Mesothelial cell of epicardium (in vitro differentiated cells): ENCODE measurements around the gene STAP2. TPM values are rescaled to one million over a fixed set of nuclear protein-coding genes. Genes with fewer than 3 reads are reported as not detected.

Source experiments
- DNase-seq, 2 experiments: peaks; one replicate each; pipeline ENCODE4 v3.0.0; 2021; ENCODE audit warnings: low spot score in 2 of 2; ENCODE audit not compliant: unreplicated experiment in 2 of 2
- H3K27ac Mint-ChIP-seq: 2 replicates; pipeline ENCODE4 v1.8.0; 2021; ENCODE audit warnings: mixed read lengths
- H3K27me3 Mint-ChIP-seq: 2 replicates; pipeline ENCODE4 v1.8.0; 2021; ENCODE audit warnings: low read depth, mixed read lengths
- H3K36me3 Mint-ChIP-seq: 2 replicates; pipeline ENCODE4 v1.8.0; 2021; ENCODE audit warnings: mixed read lengths
- H3K4me1 Mint-ChIP-seq: 2 replicates; pipeline ENCODE4 v1.8.0; 2021; ENCODE audit warnings: mixed read lengths
- H3K4me3 Mint-ChIP-seq: 2 replicates; pipeline ENCODE4 v1.8.0; 2021; ENCODE audit warnings: mild to moderate bottlenecking, moderate library complexity, mixed read lengths
- H3K9me3 Mint-ChIP-seq: 2 replicates; pipeline ENCODE4 v1.8.0; 2021; ENCODE audit warnings: mixed read lengths
- CTCF ChIP-seq: fragments of 200-600 bp; sonication (generic); IDR thresholded peaks from one replicate; pipeline ENCODE4 v1.5.0; 2021; ENCODE audit warnings: antibody characterized with exemption; ENCODE audit not compliant: unreplicated experiment
- total RNA-seq: library from RNA; stranded (reverse); gene quantifications from 3 replicates; pipeline ENCODE4 v1.2.1, GENCODE V29; 2021

Gene STAP2
- total RNA-seq, 1 donor from 2014 or later: 74.0 TPM

- DNase-seq: no peak
- Mint-ChIP-seq H3K4me3 (no peak overlapping the region), H3K9me3 (no peaks in the 10 kb centered on the region), H3K27me3 (peaks cover 2% of the 10 kb centered on the region), H3K27ac (no peak overlapping the region), H3K36me3 (peaks cover 16% of the 10 kb centered on the region), H3K4me1 (peaks cover 5% of the 10 kb centered on the region)
- no peak for TF ChIP-seq CTCF
Measured at GRCh38 chr19:4347521-4347920, 8.9 kb upstream of the STAP2 start.

GRCh38 chr19:4346020-4346383 lies 7.4 kb upstream of the STAP2 start:
- H3K27me3 Mint-ChIP-seq: peaks cover 2% of the 10 kb centered on the region
- no peak for TF ChIP-seq CTCF
- no peaks in the 10 kb centered on the region for H3K9me3 Mint-ChIP-seq
- H3K4me1 Mint-ChIP-seq: peaks cover 10% of the 10 kb centered on the region
- H3K4me3 Mint-ChIP-seq: no peak overlapping the region
- no peak overlapping the region for H3K27ac Mint-ChIP-seq
- H3K36me3 Mint-ChIP-seq: peaks cover 16% of the 10 kb centered on the region
- no peak for DNase-seq

- Mint-ChIP-seq H3K36me3 (peaks cover 12% of the 10 kb centered on the region), H3K27ac (no peak overlapping the region), H3K27me3 (peaks cover 2% of the 10 kb centered on the region), H3K9me3 (no peaks in the 10 kb centered on the region), H3K4me3 (peak overlapping the region; percentile 54), H3K4me1 (peaks cover 10% of the 10 kb centered on the region)
- TF ChIP-seq CTCF: no peak
- DNase-seq: no peak
Measured at GRCh38 chr19:4345342-4346019, 6.9 kb upstream of the STAP2 start.

- Mint-ChIP-seq H3K9me3 (no peaks in the 10 kb centered on the region), H3K4me1 (peaks cover 14% of the 10 kb centered on the region), H3K36me3 (peaks cover 6% of the 10 kb centered on the region), H3K27ac (peak within 1 kb of the TSS; percentile 99), H3K4me3 (peak within 1 kb of the TSS; percentile 86), H3K27me3 (peaks cover 2% of the 10 kb centered on the region)
- peak; percentile 92 to 96 for DNase-seq
- TF ChIP-seq CTCF: no peak
Measured at GRCh38 chr19:4343370-4344307, 5.0 kb upstream of the STAP2 start, which contains the start of gene MPND. MPND (plus strand) TSS chr19:4343562; CDS start chr19:4343594, 32 bp downstream.

- peaks cover 6% of the 10 kb centered on the region for H3K36me3 Mint-ChIP-seq
- peaks cover 21% of the 10 kb centered on the region for H3K4me1 Mint-ChIP-seq
- H3K27ac Mint-ChIP-seq: peak overlapping the region; percentile 99
- DNase-seq: peak; percentile 87 to 94
- peaks cover 2% of the 10 kb centered on the region for H3K27me3 Mint-ChIP-seq
- H3K9me3 Mint-ChIP-seq: no peaks in the 10 kb centered on the region
- TF ChIP-seq CTCF: peak; percentile 11
- peak overlapping the region; percentile 86 for H3K4me3 Mint-ChIP-seq
Measured at GRCh38 chr19:4342615-4343369, 4.2 kb upstream of the STAP2 start.
